ENCODE measurements around the gene ICAM5. TPM values are rescaled to one million over a fixed set of nuclear protein-coding genes. Genes with fewer than 3 reads are reported as not detected.

Gene ICAM5
- total RNA-seq, 1 experiment from 2014 or later: 8.0 TPM

DNA sequence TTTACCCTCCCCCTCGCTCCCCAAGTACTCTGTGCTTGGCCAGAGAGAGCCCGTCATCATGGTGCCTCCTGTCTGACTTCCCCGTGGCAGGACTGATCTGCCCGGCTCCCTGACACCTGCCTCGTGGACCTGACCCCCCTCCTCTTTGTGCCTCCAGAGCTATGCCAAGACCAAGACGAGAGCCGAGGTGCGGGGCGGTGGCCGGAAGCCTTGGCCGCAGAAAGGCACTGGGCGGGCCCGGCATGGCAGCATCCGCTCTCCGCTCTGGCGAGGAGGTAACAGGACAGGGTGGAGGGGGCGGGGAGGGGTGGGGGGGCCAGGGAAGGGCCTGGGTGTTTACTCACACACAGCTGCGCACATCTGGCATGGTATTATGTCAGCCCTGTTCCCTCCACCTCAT is 33.2 kb upstream of the ICAM5 start (continued):
- TF ChIP-seq, protein P1, sequence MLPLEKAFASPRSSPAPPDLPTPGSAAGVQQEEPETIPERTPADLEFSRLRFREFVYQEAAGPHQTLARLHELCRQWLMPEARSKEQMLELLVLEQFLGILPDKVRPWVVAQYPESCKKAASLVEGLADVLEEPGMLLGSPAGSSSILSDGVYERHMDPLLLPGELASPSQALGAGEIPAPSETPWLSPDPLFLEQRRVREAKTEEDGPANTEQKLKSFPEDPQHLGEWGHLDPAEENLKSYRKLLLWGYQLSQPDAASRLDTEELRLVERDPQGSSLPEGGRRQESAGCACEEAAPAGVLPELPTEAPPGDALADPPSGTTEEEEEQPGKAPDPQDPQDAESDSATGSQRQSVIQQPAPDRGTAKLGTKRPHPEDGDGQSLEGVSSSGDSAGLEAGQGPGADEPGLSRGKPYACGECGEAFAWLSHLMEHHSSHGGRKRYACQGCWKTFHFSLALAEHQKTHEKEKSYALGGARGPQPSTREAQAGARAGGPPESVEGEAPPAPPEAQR (CRISPR knock-in tag; IDR thresholded peaks at IDR 0.05): no peak
- TF ChIP-seq RORB (CRISPR knock-in tag; IDR thresholded peaks at IDR 0.05) (no peak), ETV6 (CRISPR knock-in tag; IDR thresholded peaks at IDR 0.05) (no peak), ZNF671 (CRISPR knock-in tag; IDR thresholded peaks at IDR 0.05) (no peak), GTF2I (CRISPR knock-in tag; conservative IDR thresholded peaks at IDR 0.05) (no peak), FOXJ3 (CRISPR knock-in tag; IDR thresholded peaks at IDR 0.05; ENCODE audit: borderline replicate concordance) (no peak)
- TF ChIP-seq, protein P2, sequence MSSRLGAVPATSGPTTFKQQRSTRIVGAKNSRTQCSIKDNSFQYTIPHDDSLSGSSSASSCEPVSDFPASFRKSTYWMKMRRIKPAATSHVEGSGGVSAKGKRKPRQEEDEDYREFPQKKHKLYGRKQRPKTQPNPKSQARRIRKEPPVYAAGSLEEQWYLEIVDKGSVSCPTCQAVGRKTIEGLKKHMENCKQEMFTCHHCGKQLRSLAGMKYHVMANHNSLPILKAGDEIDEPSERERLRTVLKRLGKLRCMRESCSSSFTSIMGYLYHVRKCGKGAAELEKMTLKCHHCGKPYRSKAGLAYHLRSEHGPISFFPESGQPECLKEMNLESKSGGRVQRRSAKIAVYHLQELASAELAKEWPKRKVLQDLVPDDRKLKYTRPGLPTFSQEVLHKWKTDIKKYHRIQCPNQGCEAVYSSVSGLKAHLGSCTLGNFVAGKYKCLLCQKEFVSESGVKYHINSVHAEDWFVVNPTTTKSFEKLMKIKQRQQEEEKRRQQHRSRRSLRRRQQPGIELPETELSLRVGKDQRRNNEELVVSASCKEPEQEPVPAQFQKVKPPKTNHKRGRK (CRISPR knock-in tag; IDR thresholded peaks at IDR 0.05; ENCODE audit: borderline replicate concordance): no peak
- TF ChIP-seq, protein P3, sequence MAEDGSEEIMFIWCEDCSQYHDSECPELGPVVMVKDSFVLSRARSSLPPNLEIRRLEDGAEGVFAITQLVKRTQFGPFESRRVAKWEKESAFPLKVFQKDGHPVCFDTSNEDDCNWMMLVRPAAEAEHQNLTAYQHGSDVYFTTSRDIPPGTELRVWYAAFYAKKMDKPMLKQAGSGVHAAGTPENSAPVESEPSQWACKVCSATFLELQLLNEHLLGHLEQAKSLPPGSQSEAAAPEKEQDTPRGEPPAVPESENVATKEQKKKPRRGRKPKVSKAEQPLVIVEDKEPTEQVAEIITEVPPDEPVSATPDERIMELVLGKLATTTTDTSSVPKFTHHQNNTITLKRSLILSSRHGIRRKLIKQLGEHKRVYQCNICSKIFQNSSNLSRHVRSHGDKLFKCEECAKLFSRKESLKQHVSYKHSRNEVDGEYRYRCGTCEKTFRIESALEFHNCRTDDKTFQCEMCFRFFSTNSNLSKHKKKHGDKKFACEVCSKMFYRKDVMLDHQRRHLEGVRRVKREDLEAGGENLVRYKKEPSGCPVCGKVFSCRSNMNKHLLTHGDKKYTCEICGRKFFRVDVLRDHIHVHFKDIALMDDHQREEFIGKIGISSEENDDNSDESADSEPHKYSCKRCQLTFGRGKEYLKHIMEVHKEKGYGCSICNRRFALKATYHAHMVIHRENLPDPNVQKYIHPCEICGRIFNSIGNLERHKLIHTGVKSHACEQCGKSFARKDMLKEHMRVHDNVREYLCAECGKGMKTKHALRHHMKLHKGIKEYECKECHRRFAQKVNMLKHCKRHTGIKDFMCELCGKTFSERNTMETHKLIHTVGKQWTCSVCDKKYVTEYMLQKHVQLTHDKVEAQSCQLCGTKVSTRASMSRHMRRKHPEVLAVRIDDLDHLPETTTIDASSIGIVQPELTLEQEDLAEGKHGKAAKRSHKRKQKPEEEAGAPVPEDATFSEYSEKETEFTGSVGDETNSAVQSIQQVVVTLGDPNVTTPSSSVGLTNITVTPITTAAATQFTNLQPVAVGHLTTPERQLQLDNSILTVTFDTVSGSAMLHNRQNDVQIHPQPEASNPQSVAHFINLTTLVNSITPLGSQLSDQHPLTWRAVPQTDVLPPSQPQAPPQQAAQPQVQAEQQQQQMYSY (CRISPR knock-in tag; IDR thresholded peaks at IDR 0.05): no peak

DNA sequence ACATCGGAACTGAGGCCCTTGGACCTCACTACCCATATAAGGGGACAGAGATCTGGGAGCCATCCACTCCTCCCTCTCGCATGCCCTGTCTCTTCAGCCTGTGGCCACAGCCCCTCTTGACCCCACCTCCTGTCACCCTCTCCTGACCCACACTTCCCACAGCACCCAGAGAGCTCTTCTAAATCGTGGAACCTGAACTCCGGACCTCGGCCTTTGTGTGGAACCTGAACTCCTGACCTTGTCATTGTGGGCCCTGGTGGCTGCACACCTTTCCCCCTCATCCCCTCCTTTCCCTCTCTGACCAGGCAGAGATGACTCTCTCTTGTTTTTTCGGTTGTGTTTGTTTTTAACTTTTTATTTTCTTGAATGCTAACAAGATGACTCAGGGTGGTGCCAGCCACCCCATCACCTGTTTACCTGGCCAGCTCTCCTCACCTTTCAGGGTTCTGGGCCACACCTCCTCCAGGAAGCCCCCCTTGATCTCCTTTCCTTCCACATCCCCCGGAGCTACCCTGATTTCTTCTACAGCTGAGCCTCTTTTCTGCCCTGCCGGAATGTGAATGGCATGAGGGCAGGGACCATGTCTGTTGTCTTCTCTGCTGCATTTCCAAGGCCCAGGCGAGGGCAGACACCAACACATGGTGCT is 32.7 kb upstream of the ICAM5 start:
- Mint-ChIP-seq H3K27me3 (ENCODE audit: low read depth) (peaks cover 3% of the 10 kb centered on the region; the same call in 1 of the 2 replicates), H3K9me3 (no peaks in the 10 kb centered on the region), H3K36me3 (peaks cover 37% of the 10 kb centered on the region), H3K4me1 (peaks cover 5% of the 10 kb centered on the region), H3K4me3 (no peak overlapping the region), H3K27ac (no peak overlapping the region; the same call in 1 of the 2 replicates)
- POLR2A ChIA-PET: no interaction called here
- DNase-seq (ENCODE audit: low spot score) (no peak), ATAC-seq (no peak)
- CTCF ChIA-PET: interaction anchor here (1.5 to 6.1 kb wide), 3 partner anchors 14 to 134 kb away, joined by 3 to 149 read pairs (median 107); partner anchors contain the start of gene ICAM1
- TF ChIP-seq, protein P4, sequence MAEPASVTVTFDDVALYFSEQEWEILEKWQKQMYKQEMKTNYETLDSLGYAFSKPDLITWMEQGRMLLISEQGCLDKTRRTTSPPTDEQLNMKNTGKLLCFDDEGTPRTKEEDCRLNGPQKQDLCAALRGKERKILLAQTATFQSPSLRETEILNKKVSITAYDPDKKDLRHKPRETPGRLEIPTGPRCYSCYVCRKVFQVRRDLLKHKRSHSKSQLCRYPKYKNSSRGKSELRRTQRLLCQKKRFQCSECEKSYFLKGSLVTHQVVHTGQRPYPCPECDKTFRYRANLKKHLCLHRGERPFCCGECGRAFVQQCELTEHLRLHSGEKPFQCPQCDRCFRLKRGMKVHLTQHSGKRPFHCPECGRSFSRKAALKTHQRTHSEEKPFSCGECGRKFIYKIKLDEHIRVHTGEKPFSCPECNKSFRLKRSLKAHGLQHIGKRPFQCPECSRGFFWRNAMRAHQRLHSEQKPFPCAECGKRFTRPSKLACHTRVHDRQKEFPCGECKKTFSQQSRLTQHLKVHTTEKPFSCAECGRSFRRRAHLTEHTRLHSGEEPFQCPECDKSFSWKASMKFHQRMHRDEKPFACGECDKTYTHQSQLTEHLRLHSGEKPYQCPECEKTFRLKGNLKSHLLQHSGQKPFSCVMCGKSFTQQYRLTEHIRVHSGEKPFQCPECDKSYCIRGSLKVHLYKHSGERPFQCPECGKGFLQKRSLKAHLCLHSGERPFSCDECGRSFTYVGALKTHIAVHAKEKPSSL (CRISPR knock-in tag; conservative IDR thresholded peaks at IDR 0.05): no peak
- TF ChIP-seq, protein P2 (CRISPR knock-in tag; IDR thresholded peaks at IDR 0.05; ENCODE audit: borderline replicate concordance): no peak
- TF ChIP-seq ZNF263 (CRISPR knock-in tag; IDR thresholded peaks at IDR 0.05; ENCODE audit: low read depth) (no peak), NR3C1 (CRISPR knock-in tag; conservative IDR thresholded peaks at IDR 0.05; ENCODE audit: low read depth) (no peak), ZNF423 (CRISPR knock-in tag; IDR thresholded peaks at IDR 0.05) (no peak), GTF2I (CRISPR knock-in tag; conservative IDR thresholded peaks at IDR 0.05) (no peak)
- TF ChIP-seq, protein P5, sequence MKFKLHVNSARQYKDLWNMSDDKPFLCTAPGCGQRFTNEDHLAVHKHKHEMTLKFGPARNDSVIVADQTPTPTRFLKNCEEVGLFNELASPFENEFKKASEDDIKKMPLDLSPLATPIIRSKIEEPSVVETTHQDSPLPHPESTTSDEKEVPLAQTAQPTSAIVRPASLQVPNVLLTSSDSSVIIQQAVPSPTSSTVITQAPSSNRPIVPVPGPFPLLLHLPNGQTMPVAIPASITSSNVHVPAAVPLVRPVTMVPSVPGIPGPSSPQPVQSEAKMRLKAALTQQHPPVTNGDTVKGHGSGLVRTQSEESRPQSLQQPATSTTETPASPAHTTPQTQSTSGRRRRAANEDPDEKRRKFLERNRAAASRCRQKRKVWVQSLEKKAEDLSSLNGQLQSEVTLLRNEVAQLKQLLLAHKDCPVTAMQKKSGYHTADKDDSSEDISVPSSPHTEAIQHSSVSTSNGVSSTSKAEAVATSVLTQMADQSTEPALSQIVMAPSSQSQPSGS (CRISPR knock-in tag; IDR thresholded peaks at IDR 0.05; ENCODE audit: borderline replicate concordance, low read depth): no peak
- TF ChIP-seq, protein P1 (CRISPR knock-in tag; IDR thresholded peaks at IDR 0.05): no peak

Data from WTC11 (cell line).